Measurements from ENCODE around the gene SNAPC4. TPM values are rescaled to one million over a fixed set of nuclear protein-coding genes. Genes with fewer than 3 reads are reported as not detected.

SNAPC4 gene
- total RNA-seq, 1 experiment from 2014 or later: 29.7 TPM

- Mint-ChIP-seq H3K27me3 (ENCODE audit: low read depth) (peaks cover 3% of the 10 kb centered on the region), H3K36me3 (ENCODE audit: insufficient read depth in 1 of 3, low read depth in 3 of 3) (peaks cover 47 to 75% (median 66%) of the 10 kb centered on the region in 3 experiments; a peak in 6 of 7 replicates), H3K9me3 (no peaks in the 10 kb centered on the region), H3K27ac (peak overlapping the region; percentile 86 to 94 (median 92); a peak in 6 of 7 replicates), H3K4me3 (peak overlapping the region; percentile 91 to 96), H3K4me1 (peaks cover 22 to 25% of the 10 kb centered on the region in 2 experiments)
- Histone ChIP-seq H3K4ac (ENCODE audit: low read depth, low read length) (no peak overlapping the region; the same call in 1 of the 2 replicates), H3K4me1 (ENCODE audit: insufficient read depth, low read length) (no peaks in the 10 kb centered on the region), H3K4me2 (ENCODE audit: insufficient read depth, insufficient read length, low read length) (peak overlapping the region; percentile 79), H3K9me3 (ENCODE audit: control insufficient read depth, low read depth, low read length) (no peaks in the 10 kb centered on the region), H2BK12ac (ENCODE audit: insufficient read length, low read depth, low read length) (no peak overlapping the region), H2BK5ac (ENCODE audit: insufficient read length, low read length) (no peak overlapping the region), H3K79me1 (ENCODE audit: insufficient read depth, low read depth, low read length, poor library complexity, severe bottlenecking) (peaks cover 22% of the 10 kb centered on the region), H2AK5ac (ENCODE audit: insufficient read length, low read length) (no peak overlapping the region), H3K18ac (ENCODE audit: insufficient read length, low read depth, low read length) (peak overlapping the region; percentile 27), H4K20me1 (ENCODE audit: control insufficient read depth, insufficient read depth, insufficient read length) (no peaks in the 10 kb centered on the region), H2BK20ac (ENCODE audit: low read depth, low read length, poor library complexity, severe bottlenecking) (no peak overlapping the region), H2BK120ac (ENCODE audit: low read depth, low read length, poor library complexity, severe bottlenecking) (no peak overlapping the region), H4K5ac (ENCODE audit: insufficient read length, low read depth, low read length) (no peak overlapping the region), H3T11ph (ENCODE audit: low read length) (no peak overlapping the region), H3K27ac (ENCODE audit: insufficient read length, low read depth, low read length) (no peak overlapping the region), H3K27me3 (ENCODE audit: insufficient read depth, low read length) (no peaks in the 10 kb centered on the region), H3K14ac (ENCODE audit: insufficient read depth, low read length) (peak overlapping the region; percentile 83), H3K23ac (ENCODE audit: insufficient read length, low read depth, low read length) (no peak overlapping the region), H4K91ac (ENCODE audit: insufficient read length, low read depth, low read length) (no peak overlapping the region), H2AFZ (ENCODE audit: low read length) (no peak overlapping the region), H4K8ac (replicated peaks; ENCODE audit: insufficient read length, low read depth, low read length) (no peak overlapping the region), H2BK15ac (ENCODE audit: low read depth, low read length) (no peak overlapping the region), H3K9ac (ENCODE audit: extremely low read depth, insufficient read length, low read length) (peak overlapping the region; percentile 59), H3K79me2 (ENCODE audit: insufficient read depth, low read length) (peaks cover 16% of the 10 kb centered on the region; the same call in 1 of the 2 replicates), H3K56ac (ENCODE audit: insufficient read length, low read depth, low read length) (no peak overlapping the region), H3K23me2 (ENCODE audit: insufficient read length, low read depth, low read length, poor library complexity, severe bottlenecking) (peaks cover 15% of the 10 kb centered on the region)
- WGBS (ENCODE audit: extremely low coverage, insufficient read length, low lambda C conversion rate): no CpG with 5 or more reads among the region's 71 CpGs
- DNase-seq: no peak
- no peak for TF ChIP-seq CTCF (conservative IDR thresholded peaks at IDR 0.05)
These were observed 9.8 kb upstream of the SNAPC4 start for GRCh38 chr9:136409557-136410455.
